Nephron progenitor cell (in vitro differentiated cells): ENCODE measurements around the gene EMC9.

ENCODE experiments used
- DNase-seq: peaks from one replicate; pipeline ENCODE4 v3.0.0; 2021
- H3K27ac Mint-ChIP-seq: 2 replicates; pipeline ENCODE4 v1.8.0; 2021; ENCODE audit warnings: mild to moderate bottlenecking, moderate library complexity, mixed read lengths
- H3K27me3 Mint-ChIP-seq: 2 replicates; pipeline ENCODE4 v1.8.0; 2021; ENCODE audit warnings: mild to moderate bottlenecking, low read depth, mixed read lengths; ENCODE audit not compliant: poor library complexity
- H3K36me3 Mint-ChIP-seq: 2 replicates; pipeline ENCODE4 v1.8.0; 2021; ENCODE audit warnings: low read depth, mixed read lengths
- H3K4me1 Mint-ChIP-seq: 2 replicates; pipeline ENCODE4 v1.8.0; 2021; ENCODE audit warnings: mixed read lengths
- H3K4me3 Mint-ChIP-seq: 2 replicates; pipeline ENCODE4 v1.8.0; 2021; ENCODE audit warnings: mild to moderate bottlenecking, moderate library complexity, mixed read lengths
- H3K9me3 Mint-ChIP-seq: 2 replicates; pipeline ENCODE4 v1.8.0; 2021; ENCODE audit warnings: mild to moderate bottlenecking, moderate library complexity, mixed read lengths
- CTCF ChIP-seq: fragments of 200-600 bp; sonication (generic); IDR thresholded peaks from 2 replicates; pipeline ENCODE4 v1.5.0; 2021; ENCODE audit warnings: antibody characterized with exemption

Gene EMC9

GRCh38 chr14:24122416-24122815 is 19.0 kb downstream of the EMC9 start:
- Mint-ChIP-seq H3K4me3 (no peak overlapping the region), H3K27me3 (peaks cover 4% of the 10 kb centered on the region), H3K9me3 (no peaks in the 10 kb centered on the region), H3K36me3 (peaks cover 47% of the 10 kb centered on the region), H3K27ac (no peak overlapping the region), H3K4me1 (no peaks in the 10 kb centered on the region)
- no peak for DNase-seq
- TF ChIP-seq CTCF, result no peak

- Mint-ChIP-seq H3K36me3 (peaks cover 56% of the 10 kb centered on the region), H3K4me3 (no peak overlapping the region), H3K27me3 (peaks cover 4% of the 10 kb centered on the region), H3K27ac (no peak overlapping the region), H3K4me1 (peaks cover 5% of the 10 kb centered on the region), H3K9me3 (no peaks in the 10 kb centered on the region)
- no peak for DNase-seq
- no peak for TF ChIP-seq CTCF
Observed at GRCh38 chr14:24121210-24121609, 20.2 kb downstream of the EMC9 start.

- Mint-ChIP-seq H3K9me3 (no peaks in the 10 kb centered on the region), H3K4me1 (peaks cover 17% of the 10 kb centered on the region), H3K27me3 (peaks cover 14% of the 10 kb centered on the region), H3K36me3 (peaks cover 51% of the 10 kb centered on the region), H3K27ac (no peak overlapping the region), H3K4me3 (no peak overlapping the region)
- no peak for TF ChIP-seq CTCF
- no peak for DNase-seq
Observed at GRCh38 chr14:24119691-24120090, 21.7 kb downstream of the EMC9 start.

- peaks cover 14% of the 10 kb centered on the region for H3K27me3 Mint-ChIP-seq
Observed at GRCh38 chr14:24117179-24117578, 24.2 kb downstream of the EMC9 start.

GRCh38 chr14:24116128-24116814 is 25.1 kb downstream of the EMC9 start:
- Mint-ChIP-seq H3K27me3 (peaks cover 10% of the 10 kb centered on the region), H3K36me3 (peaks cover 40% of the 10 kb centered on the region), H3K27ac (no peak overlapping the region), H3K4me1 (peaks cover 17% of the 10 kb centered on the region), H3K4me3 (peak overlapping the region; percentile 98), H3K9me3 (no peaks in the 10 kb centered on the region)
- TF ChIP-seq CTCF, result no peak
- no peak for DNase-seq

More at GRCh38 chr14:24117179-24117578, 24.2 kb downstream of the EMC9 start:
- H3K36me3 Mint-ChIP-seq, result peaks cover 45% of the 10 kb centered on the region
- TF ChIP-seq CTCF, result no peak
- no peak overlapping the region for H3K4me3 Mint-ChIP-seq
- DNase-seq, result no peak
- peaks cover 17% of the 10 kb centered on the region for H3K4me1 Mint-ChIP-seq
- no peak overlapping the region for H3K27ac Mint-ChIP-seq
- no peaks in the 10 kb centered on the region for H3K9me3 Mint-ChIP-seq

GRCh38 chr14:24115422-24116127 is 25.8 kb downstream of the EMC9 start:
- peaks cover 17% of the 10 kb centered on the region for H3K4me1 Mint-ChIP-seq
- no peaks in the 10 kb centered on the region for H3K9me3 Mint-ChIP-seq
- H3K27me3 Mint-ChIP-seq, result peaks cover 10% of the 10 kb centered on the region
- peak overlapping the region; percentile 51 for H3K27ac Mint-ChIP-seq
- TF ChIP-seq CTCF, result no peak
- H3K4me3 Mint-ChIP-seq, result peak overlapping the region; percentile 98
- DNase-seq, result peak; percentile 27
- peaks cover 34% of the 10 kb centered on the region for H3K36me3 Mint-ChIP-seq
